ENCODE measurements around the gene C17orf113. TPM values are rescaled to one million over a fixed set of nuclear protein-coding genes. Genes with fewer than 3 reads are reported as not detected.

Gene C17orf113
- total RNA-seq, 3 donors from 2014 or later (not counting 1 experiment from before 2014, with no cell fraction given) = 0.25 to 0.28 (median 0.26) TPM

DNA sequence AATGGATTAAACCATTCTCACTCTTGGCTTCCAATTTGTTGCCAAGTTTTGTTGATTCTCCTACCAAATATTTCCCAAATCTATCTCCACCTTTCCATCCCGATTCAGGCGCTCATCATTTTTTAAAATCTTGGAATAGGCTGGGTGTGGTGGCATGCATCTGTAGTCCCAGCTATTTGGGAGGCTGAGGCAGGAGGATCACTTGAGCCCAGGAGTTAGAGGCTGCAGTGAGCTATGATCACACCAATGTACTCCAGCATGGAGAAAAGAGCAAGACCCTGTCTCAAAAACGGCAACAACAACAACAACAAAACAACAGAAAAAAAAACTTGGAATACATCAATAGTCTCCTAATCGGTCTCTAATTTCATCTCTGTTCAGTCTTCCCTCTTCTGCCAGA lies 31.4 kb downstream of the C17orf113 start:
- DNase-seq (no peak), ATAC-seq (no peak)
- WGBS (ENCODE audit: insufficient coverage) = 92% methylated on average over 4 of the region's 4 CpGs
- intact Hi-C loops (cut with micrococcal nuclease) = no loop called here
- Histone ChIP-seq H3K27ac (ENCODE audit: low read length) (no peak overlapping the region), H3K9me3 (ENCODE audit: control insufficient read depth, insufficient read depth, low read length) (no peaks in the 10 kb centered on the region), H3K36me3 (ENCODE audit: control insufficient read depth, insufficient read depth, low read length) (peaks cover 15% of the 10 kb centered on the region), H3K27me3 (ENCODE audit: control insufficient read depth, insufficient read depth, low read length) (no peaks in the 10 kb centered on the region), H3K4me3 (ENCODE audit: low read length) (no peak overlapping the region), H3K4me1 (ENCODE audit: control insufficient read depth, insufficient read depth, low read length) (peaks cover 52% of the 10 kb centered on the region)
- peaks cover 69 to 70% of the 10 kb centered on the region in 2 donors for H3K4me1 Mint-ChIP-seq
- peak overlapping the region; percentile 99 for H3K4me3 Mint-ChIP-seq
- H3K27me3 Mint-ChIP-seq (ENCODE audit: low read depth in 2 of 2) = no peaks in the 10 kb centered on the region
- H3K36me3 Mint-ChIP-seq = no peaks in the 10 kb centered on the region
- peak overlapping the region; percentile 96 to 99 for H3K27ac Mint-ChIP-seq
- no peak for TF ChIP-seq CTCF (IDR thresholded peaks at IDR 0.05)
- H3K9me3 Mint-ChIP-seq = peaks cover 0 to 2% of the 10 kb centered on the region in 2 donors

- Mint-ChIP-seq H3K4me3 (peak overlapping the region; percentile 99), H3K9me3 (peaks cover 0 to 2% of the 10 kb centered on the region in 2 donors), H3K27me3 (ENCODE audit: low read depth in 2 of 2) (no peaks in the 10 kb centered on the region), H3K27ac (peak overlapping the region; percentile 96 to 99), H3K4me1 (peaks cover 73 to 74% of the 10 kb centered on the region in 2 donors), H3K36me3 (no peaks in the 10 kb centered on the region)
- WGBS (ENCODE audit: insufficient coverage) = 82% methylated on average over 3 of the region's 3 CpGs
- no peaks in the 10 kb centered on the region for H3K9me3 ChIP-seq (ENCODE audit: control insufficient read depth, insufficient read depth, low read length)
- H3K4me3 ChIP-seq (ENCODE audit: low read length) = no peak overlapping the region
- no peaks in the 10 kb centered on the region for H3K27me3 ChIP-seq (ENCODE audit: control insufficient read depth, insufficient read depth, low read length)
- H3K4me1 ChIP-seq (ENCODE audit: control insufficient read depth, insufficient read depth, low read length) = peaks cover 46% of the 10 kb centered on the region
- intact Hi-C loops (cut with micrococcal nuclease) = no loop called here
- TF ChIP-seq CTCF (IDR thresholded peaks at IDR 0.05) = no peak
- H3K36me3 ChIP-seq (ENCODE audit: control insufficient read depth, insufficient read depth, low read length) = peaks cover 9% of the 10 kb centered on the region
- H3K27ac ChIP-seq (ENCODE audit: low read length) = no peak overlapping the region
- DNase-seq (no peak), ATAC-seq (no peak)
Measured at GRCh38 chr17:42018339-42018738, 32.1 kb downstream of the C17orf113 start.

- no peaks in the 10 kb centered on the region for H3K27me3 ChIP-seq (ENCODE audit: control insufficient read depth, insufficient read depth, low read length)
- Mint-ChIP-seq H3K27ac (peak overlapping the region; percentile 96 to 99), H3K9me3 (peaks cover 0 to 2% of the 10 kb centered on the region in 2 donors), H3K36me3 (no peaks in the 10 kb centered on the region), H3K4me1 (peaks cover 78 to 79% of the 10 kb centered on the region in 2 donors), H3K4me3 (peak overlapping the region; percentile 99), H3K27me3 (ENCODE audit: low read depth in 2 of 2) (no peaks in the 10 kb centered on the region)
- no peak for DNase-seq
- peaks cover 8% of the 10 kb centered on the region for H3K36me3 ChIP-seq (ENCODE audit: control insufficient read depth, insufficient read depth, low read length)
- H3K4me3 ChIP-seq (ENCODE audit: low read length) = peak overlapping the region; percentile 99
- H3K27ac ChIP-seq (ENCODE audit: low read length) = peak overlapping the region; percentile 98
- no peak for TF ChIP-seq CTCF (IDR thresholded peaks at IDR 0.05)
- H3K9me3 ChIP-seq (ENCODE audit: control insufficient read depth, insufficient read depth, low read length) = no peaks in the 10 kb centered on the region
- H3K4me1 ChIP-seq (ENCODE audit: control insufficient read depth, insufficient read depth, low read length) = peaks cover 46% of the 10 kb centered on the region
- ATAC-seq = peak in 1 of 3 donors; percentile 3
- WGBS (ENCODE audit: insufficient coverage) = 12% methylated on average over 11 of the region's 11 CpGs
- intact Hi-C loops (cut with micrococcal nuclease) = loop anchor here (1.0 kb wide), 1 partner anchor 52 kb away; the partner anchor contains the start of gene CNP
Measured at GRCh38 chr17:42017866-42018200, 32.6 kb downstream of the C17orf113 start.

Data from natural killer cell (primary cell).